ENCODE data around the gene SYT12. TPM values are rescaled to one million over a fixed set of nuclear protein-coding genes. Genes with fewer than 3 reads are reported as not detected.

SYT12 gene, protein sequence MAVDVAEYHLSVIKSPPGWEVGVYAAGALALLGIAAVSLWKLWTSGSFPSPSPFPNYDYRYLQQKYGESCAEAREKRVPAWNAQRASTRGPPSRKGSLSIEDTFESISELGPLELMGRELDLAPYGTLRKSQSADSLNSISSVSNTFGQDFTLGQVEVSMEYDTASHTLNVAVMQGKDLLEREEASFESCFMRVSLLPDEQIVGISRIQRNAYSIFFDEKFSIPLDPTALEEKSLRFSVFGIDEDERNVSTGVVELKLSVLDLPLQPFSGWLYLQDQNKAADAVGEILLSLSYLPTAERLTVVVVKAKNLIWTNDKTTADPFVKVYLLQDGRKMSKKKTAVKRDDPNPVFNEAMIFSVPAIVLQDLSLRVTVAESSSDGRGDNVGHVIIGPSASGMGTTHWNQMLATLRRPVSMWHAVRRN
- 17.9 to 29.6 TPM (median 25.7 TPM) in 5 replicates for total RNA-seq (2022; extraction: Qiagen RNA extraction; ENCODE audit: low read depth)

DNA sequence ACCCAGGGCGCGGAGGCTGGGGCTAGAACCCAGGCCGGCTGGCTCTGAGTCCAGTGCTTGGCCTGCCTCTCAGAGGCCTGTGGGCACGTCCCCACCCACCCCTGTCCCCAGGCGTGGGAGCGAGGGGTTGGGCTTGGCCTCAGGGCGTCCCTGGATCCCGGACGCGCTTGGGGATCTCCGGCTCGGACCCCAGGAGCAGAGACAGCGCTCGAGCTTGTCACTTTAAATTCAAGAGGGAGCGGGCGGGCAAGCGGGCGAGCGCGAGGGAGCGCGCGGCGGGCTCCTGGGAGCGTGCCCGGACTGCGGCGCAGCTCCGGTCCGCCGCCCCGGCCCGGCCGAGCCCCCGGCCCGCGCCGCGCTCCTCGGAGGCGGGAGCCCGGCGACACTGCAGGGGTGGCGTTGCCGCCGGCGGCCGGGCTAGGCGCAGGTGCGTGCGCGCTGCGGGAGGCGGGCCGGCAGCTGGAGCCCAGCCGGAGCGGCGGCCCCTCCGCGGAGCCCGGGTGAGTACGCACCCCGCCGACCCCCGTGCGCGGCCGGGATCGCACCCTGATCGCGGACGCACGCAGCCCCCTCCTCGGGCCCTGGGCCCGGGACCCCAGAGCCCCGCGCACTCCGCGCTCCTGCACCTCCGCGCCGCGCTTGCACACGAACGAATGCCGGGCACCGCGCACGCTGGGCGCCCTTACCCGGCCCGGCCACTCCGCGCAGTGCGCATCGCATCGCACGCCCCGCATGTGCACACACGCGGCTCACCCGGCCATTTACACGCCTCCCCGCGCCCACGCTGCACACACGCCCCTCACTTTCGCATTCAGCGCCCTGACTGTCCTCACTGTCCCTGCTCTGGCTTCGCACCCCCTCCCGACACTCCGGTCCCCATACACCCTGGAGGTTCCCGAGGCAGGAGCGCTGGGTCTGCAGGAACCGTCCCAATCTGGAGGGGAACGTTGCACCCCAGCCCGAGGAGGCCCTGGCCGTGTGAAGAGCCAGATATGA lies at the start of gene SYT12:
TSS of gene SYT12 (plus strand) at position 174 of the 996 bp plus-strand sequence. CDS start 7,011 bp downstream, outside the sequence.

GRCh38 chr11:66974724-66975404 lies 48.1 kb upstream of the SYT12 start, which contains the start of gene C11orf86:
Gene C11orf86, plus strand, starts transcription at chr11:66975304. Its CDS starts 59 bp downstream, at chr11:66975363.

DNA sequence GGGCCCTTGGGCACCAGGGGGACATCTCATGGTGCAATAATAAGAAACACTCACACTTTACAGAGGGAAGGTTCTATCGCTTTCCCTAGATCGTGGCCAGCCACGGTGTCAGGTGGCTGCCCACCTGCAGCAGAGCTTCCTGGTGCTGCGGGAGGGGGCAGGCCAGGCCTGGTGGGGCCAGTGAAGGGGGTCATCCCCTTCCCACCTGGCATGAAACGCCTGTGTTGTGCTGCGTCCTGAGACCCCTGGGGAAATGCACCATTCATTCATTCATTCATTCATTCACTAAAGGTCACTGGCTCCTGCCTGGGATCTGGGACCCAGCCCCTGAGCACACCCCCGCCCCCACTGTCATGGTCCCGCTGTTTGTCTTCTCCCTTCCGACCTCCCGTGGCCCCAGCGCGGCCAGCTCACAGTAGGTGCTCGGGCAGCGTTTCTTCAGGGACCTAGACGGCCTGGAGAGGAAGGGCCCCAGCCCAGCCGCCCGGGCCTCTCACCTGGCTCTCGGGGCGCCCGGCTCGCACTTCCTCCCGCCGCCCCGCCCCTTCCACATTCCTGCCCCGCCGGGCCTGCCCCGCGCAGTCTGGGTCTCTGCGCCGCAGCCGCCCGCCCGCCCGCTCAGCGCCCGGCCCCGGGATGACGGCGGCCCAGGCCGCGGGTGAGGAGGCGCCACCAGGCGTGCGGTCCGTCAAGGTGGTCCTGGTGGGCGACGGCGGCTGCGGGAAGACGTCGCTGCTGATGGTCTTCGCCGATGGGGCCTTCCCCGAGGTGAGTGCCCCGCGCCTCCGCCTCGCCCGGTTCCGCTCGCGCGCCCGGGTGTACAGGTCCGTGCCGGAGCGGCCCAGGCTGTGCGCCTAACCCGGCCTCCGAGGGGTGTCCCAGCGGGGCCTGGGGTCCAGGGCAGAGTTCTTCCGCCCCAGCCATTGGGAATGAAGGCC lies 33.6 kb downstream of the SYT12 start, which contains the start of gene RHOD:
TSS of gene RHOD (plus strand) at position 581 of the 938 bp plus-strand sequence. CDS start at position 637, 56 bp downstream.

Other genes starting within 250 kb of the SYT12 start
- 40.7 to 57.5 TPM (median 53.9 TPM) in 5 replicates for gene RCE1, start 179.7 kb upstream of the SYT12 start, total RNA-seq (2022; extraction: Qiagen RNA extraction; ENCODE audit: low read depth)
- 84.6 to 115 TPM (median 106 TPM) in 5 replicates for gene LRFN4, start 166.1 kb upstream of the SYT12 start, total RNA-seq (2022; extraction: Qiagen RNA extraction; ENCODE audit: low read depth)
- 32.8 to 42.0 TPM (median 38.6 TPM) in 5 replicates for gene PC, start 64.8 kb upstream of the SYT12 start, total RNA-seq (2022; extraction: Qiagen RNA extraction; ENCODE audit: low read depth)
- gene C11orf86, start 47.8 kb upstream of the SYT12 start, total RNA-seq (2022; extraction: Qiagen RNA extraction; ENCODE audit: low read depth), result 60.1 to 99.8 TPM (median 85.5 TPM) in 5 replicates
- 42.7 to 53.3 TPM (median 51.1 TPM) in 5 replicates for gene RHOD, start 33.7 kb downstream of the SYT12 start, total RNA-seq (2022; extraction: Qiagen RNA extraction; ENCODE audit: low read depth)
- 42.0 to 51.9 TPM (median 46.7 TPM) in 5 replicates for gene KDM2A, start 96.1 kb downstream of the SYT12 start, total RNA-seq (2022; extraction: Qiagen RNA extraction; ENCODE audit: low read depth)
- 25.8 to 39.1 TPM (median 36.4 TPM) in 5 replicates for gene GRK2, start 243.3 kb downstream of the SYT12 start, total RNA-seq (2022; extraction: Qiagen RNA extraction; ENCODE audit: low read depth)